GM19193 (cell line): ENCODE results near the gene TMEM186.

Experiments
- POLR2A ChIP-seq: IDR thresholded peaks from 4 replicates; pipeline ENCODE4 v1.6.1; 2011; ENCODE audit not compliant: insufficient read depth, insufficient read length; ENCODE audit errors: extremely low read depth

TMEM186 gene, protein sequence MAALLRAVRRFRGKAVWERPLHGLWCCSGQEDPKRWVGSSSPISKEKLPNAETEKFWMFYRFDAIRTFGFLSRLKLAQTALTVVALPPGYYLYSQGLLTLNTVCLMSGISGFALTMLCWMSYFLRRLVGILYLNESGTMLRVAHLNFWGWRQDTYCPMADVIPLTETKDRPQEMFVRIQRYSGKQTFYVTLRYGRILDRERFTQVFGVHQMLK

DNA sequence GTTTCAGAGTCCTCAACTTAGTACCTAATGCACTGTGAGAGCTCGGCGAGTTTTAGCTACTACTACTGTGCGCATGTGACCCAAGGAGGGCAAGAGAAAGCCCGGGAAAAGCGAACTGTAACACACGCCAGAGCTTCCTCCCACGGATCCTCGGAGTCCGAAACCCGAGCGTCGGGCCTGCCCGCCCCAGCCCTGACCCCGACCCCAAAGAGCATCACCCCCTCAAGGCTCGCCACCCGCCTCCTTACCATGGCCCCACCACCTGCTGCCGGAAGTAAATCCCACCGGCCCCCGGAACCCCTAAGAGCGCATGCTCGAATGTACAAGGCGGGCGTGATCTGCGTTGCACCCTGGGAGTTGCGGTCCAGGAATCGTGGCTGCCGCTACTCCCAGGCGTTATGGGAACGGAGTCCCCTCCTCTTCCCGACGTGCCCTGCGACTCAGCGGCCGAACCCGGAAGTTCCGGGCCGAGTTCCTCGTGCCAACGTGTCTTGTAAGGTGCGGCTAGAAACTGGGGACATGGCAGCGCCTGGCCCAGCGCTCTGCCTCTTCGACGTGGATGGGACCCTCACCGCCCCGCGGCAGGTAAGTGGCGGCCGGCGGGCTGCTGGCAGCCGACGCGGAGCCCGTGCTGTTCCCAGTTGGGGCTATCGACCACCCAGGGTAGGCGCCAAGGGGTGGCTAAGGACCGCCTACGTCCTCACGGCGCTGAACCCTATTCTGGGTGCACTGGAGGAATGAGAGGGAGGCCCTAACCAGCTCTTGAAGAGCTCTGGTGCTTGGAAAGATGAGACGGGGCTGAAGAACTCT lies at the start of gene TMEM186, which contains the start of gene PMM2:
Gene TMEM186 (minus strand): TSS at position 276 of the 810 bp plus-strand sequence. CDS start 25 bp downstream, at position 251.
Gene PMM2 (plus strand): TSS at position 476 of the 810 bp plus-strand sequence. CDS start 44 bp downstream, at position 520.
- TF ChIP-seq POLR2A = peak; percentile 92

DNA sequence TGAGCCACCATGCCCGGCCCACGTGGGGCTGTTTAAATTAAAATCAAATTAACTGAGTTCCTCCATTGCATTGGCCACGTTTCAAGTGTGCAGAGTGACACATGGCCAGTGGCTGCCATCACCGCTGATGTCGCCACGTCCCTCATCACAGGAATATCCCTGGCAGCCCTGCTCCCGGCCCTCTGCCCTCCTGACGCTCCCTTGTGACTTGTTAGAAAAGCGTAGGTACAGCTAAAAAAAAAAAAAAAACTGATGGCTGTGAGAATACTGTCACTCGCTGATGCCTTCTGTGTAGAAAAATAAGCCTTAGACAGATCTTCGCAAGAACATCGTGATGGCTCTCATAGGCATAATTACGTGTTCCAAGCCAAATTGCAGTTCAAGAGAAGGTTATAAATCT lies 49.7 kb upstream of the TMEM186 start:
- no peak for TF ChIP-seq POLR2A

DNA sequence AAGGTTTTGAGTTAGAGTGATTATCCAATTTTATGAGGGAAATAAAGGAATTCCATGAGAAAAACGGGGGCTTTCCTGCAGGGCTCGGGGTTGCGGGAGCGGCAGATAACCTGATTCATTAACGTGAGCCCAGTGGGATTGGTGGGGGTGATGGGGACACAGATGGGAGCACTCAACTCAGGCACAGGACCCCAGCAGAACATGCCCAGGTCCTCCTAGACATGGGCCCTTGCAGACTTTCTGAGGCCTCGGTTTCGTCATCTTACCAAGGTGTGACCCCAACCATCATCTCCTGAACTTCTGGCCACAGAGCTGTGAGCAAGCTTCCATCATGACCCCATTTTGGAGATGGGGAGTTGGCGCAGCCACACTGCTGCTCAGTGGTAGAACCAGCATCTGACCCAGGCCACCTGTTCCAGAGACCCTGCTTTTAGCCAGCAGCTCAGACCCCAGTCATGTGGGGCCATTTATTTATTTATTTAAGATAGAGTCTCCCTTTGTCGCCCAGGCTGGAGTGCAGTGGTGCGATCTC lies 49.0 kb upstream of the TMEM186 start:
- no peak for TF ChIP-seq POLR2A

DNA sequence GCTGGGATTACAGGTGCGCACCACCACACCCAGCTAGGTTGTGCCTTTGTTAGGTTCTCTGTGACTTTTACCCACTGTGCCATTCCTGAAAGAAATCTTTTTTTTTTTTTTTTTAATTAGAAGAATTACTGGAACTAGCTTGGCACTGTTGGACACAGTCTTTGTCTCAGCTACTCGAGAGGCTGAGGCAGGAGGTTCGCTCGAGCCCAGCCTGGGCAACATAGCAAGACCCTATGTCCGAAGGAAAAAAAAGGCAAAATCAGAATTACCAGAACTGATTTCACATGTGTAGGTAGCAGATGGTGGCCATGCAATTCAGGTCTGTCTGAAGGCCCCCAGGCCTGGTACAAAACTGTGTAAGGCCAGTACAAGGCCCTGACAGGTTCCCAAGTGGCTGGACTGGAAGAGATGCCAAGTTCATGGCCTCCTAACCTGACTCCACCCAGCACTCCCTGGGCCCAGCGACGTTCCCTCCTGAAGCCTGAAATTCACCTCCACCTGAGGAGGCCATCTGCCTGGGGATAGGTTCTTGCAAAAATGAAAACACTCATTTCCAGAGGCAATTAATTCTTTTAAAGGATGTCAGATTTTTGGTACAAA lies 48.4 kb upstream of the TMEM186 start:
- TF ChIP-seq POLR2A = no peak

DNA sequence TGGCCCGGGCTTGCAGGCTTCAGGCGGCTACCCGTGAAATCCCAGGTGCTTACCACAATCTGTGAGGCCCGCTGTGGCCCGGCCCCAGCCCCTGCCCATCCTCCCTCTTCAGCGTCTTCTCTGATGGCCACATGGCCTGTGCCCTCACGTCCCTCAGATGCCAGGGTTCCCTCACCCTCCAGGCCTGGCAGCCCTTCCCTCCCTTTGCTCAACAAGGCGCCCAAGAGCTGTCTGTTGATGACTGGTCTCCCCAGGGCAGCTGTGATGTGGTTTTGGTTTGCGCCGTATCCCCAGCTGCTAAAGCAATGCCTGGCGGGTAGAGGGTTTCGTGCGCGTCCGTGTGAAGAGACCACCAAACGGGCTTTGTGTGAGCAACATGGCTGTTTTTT lies 35.3 kb upstream of the TMEM186 start:
- TF ChIP-seq POLR2A = no peak

DNA sequence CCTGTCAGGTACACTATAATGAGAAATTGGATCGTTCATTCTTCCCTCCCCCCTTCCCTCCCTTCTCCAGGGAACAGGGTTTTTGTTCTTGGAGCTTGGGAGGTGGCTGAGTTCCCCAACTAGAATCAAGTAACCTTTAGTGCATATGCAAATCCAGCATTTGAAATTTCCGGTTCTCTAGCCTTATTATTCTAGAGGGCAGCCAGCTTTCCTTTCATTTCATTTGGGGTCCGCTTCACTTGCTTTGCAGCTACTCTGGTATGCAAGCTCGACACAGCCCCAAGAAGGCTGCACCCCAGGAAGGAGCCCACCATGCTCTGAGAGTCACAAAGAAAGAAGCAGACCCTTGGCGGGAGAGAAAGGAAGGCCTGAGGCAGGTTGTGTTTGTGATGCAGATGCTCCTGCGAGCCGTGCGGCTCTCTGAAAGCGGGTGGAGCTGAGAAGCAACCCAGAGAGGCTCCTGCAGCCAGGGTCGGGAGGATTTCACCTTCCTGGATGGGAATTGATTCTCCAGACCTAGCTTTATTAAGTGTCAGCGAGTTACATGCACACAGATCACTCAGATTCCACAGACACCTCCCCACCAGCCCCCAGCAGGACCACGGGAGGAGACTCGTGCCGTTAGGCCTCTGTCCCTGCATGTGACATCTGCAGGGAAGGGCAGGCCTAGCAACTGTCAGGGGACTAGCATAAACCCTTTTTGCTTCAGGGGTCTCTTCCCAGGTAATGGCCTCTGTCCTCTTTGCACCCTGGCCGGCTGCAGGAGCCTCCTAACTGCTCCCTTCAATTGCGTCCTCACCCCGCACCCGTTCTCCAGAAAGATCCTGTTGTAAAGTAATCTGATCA lies 34.7 kb upstream of the TMEM186 start:
- peak; percentile 10 for TF ChIP-seq POLR2A

DNA sequence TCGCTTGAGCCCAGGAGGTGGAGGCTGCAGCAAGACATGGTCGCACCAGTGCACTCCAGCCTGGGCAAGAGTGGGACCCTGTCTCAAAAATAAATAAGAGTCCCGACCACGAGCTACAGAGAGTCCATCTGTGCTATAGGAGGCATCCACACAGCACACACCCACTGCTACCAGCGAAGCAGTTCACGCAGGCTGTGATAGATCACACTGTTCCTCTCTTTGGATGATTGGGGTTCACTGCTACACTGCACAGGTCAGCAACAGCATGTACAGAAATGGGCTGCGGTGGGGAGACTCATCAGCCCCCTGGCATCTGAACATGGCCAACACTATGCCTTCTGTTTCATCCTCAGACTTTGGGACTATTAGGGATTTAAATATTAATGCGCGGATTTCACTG lies 34.0 kb upstream of the TMEM186 start:
- no peak for TF ChIP-seq POLR2A

DNA sequence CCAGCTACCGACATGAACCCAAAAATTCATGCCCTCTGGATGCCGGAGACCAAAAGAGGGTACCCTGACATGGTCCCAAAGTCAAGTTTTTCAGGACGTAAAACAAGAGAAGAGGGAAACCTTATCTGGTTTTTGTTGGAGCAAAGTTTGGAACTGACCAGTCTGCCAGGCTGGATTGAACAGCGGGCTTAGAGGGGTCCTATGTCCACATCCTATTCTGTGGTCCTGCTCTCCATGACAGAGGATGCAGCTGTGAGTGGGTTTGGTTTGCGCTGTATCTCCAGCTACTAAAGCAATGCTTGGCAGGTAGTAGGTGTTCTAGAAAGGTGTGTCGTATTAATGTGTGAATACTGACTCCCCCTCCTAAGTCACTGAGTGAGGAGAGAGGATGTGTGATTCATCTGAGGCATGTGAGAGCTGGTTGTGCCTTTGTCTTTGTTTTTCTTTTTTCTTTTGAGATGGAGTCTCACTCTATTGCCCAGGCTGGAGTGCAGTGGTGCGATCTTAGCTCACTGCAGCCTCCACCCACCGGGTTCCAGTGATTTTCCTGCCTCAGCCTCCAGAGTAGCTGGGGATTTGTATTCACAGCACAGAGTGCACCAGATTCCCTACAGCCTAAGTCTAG lies 31.2 kb upstream of the TMEM186 start:
- no peak for TF ChIP-seq POLR2A

DNA sequence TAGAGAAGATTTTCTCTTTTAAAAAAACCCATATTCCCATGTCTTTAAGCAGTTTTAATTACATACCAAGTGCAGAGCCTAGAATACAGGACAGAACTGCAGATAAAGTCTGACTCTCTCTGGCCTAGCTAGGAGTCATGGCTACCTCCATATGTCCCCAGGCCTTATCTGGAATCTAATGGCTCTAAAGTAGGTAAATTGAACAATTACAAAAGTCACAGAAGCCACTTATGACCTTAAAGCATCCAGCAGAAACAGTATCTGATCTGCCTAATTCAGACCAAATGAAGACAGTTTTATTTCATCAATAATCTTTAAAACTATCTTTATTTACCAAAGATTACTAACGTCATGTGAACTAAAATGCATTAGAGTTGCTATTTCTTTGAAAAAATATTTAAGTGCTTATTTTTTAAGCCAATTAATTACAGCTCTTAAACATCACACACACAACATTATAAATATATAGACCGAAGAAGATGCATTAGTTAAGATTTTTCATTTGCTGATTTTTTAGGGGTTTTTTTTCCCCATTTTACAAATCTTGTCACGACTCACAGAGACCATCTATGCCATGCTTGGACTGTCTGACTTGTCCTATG lies 28.9 kb upstream of the TMEM186 start:
- TF ChIP-seq POLR2A = no peak

DNA sequence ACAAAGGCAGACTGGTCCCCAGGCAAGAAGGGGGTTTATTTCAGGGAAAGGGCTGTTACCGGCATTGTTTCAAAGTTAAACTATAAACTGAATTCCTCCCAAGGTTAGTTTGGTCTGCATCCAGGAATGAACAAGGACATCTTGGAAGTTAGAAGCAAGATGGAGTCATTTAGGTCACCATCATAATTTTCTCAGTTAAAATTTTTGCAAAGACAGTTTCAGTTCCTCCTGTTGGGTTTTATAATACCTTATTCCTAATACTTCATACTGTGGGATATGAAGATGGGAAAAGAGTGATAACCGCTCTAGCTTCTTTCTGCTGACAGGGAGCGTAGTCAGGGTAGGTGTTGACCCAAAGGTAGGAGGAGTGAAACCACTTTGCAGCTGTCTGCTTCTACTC lies 25.0 kb upstream of the TMEM186 start:
- TF ChIP-seq POLR2A = no peak

DNA sequence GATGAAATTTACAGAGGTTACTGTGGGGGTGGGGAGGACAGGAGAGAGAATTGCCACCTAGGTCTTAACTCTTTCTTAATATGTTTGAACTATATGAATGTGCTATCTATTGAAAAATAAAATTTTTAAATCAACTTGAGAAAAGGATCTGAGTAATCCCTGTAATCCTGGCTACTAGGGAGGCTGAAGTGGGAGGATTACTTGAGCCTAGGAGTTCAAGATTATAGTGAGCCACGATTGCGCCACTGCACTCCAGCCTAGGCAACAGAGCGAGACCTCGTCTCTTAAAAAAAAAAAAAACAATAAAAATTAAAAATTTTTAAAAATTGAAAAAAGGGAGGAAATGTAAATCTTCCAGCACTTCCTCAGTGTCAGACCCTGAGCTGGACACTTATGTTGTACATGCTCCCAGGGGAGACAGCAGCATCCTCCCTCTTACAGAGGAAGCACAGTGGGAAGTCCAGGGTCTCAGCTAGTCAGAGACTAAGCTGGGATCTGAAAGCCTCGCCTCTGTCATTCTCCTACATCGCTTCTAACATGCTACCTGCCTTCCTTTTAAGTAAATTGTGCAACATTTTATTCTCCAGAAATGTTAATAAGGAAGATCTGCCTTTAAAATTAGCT lies 22.1 kb upstream of the TMEM186 start:
- TF ChIP-seq POLR2A = no peak

DNA sequence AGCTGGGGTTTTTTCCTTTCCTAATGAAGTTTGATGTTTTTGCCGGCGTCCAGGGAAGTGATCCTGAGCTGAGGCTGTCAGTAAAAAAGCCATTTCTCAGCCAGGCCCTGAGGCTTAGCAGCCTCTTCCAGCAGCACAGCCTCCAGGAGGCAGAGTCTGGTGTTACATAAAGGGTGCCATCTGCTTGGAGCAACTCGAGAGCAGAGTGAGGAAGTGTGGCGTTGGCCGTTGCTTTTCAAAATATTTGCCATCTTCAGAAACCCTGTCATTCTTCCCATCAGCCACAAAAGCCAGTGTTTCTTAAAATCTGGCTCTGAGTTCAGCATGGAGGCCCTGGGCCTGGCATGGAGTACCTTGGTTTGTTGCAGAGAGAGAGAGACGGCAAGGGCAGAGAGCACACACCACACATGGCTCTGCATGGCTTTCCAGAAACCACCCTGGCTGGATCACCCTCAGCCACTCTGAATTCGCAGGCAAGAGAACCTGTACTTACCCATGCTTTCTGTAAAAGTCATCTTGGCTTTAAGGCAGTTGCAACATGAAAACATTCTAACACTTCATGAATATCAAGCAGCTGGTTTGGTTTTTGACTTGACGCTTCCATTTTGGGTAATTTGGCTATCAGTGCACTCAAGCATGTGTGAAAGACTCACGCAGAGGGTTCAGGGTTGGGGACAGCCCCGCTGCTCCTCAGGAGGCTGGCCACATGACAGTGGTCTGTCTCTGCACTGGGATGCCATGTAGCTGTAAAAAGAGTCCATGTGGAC lies 21.2 kb upstream of the TMEM186 start:
- TF ChIP-seq POLR2A = no peak

DNA sequence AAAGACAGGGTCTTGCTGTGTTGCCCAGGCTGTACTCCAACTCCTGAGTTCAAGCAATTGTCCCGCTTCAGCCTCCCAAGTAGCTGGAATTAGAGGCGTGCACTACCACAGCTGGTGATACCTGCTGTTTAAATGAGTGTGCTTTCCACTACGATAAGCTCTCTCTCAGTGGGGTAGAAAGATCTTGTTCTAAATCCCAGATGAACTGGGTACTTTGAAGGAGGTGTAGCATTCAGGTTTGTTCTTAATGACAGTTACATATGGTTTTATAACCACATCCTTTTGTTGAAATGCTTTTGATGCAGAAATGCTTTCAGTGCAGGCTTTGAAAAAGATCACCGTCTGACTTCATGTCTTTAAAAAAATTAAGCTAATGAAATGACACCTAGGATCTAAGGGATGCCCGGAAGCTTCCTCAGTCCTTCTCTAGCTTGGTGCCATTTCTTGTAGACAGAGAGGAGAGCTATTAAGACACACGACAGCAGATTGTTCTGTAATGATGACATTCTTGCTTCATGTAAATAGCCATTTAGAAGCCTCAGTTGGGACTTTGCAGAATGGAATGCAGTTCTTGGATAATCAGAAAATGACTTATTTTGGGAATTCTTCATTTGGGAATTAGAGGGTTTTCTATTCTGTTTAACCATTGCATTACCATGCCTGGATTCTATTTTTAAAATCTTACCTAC lies 19.7 kb upstream of the TMEM186 start:
- TF ChIP-seq POLR2A = no peak
